ENCODE data around the gene RYR2. TPM values are rescaled to one million over a fixed set of nuclear protein-coding genes. Genes with fewer than 3 reads are reported as not detected.

RYR2 gene
- total RNA-seq, 6 experiments from 2014 or later: 0.05 to 0.17 TPM; not detected in 4

- H3K36me3 Mint-ChIP-seq (ENCODE audit: low read depth): no peaks in the 10 kb centered on the region
Measured at GRCh38 chr1:237050915-237051314, 8.9 kb downstream of the RYR2 start.

GRCh38 chr1:237054313-237054712, 12.3 kb downstream of the RYR2 start:
- H3K4me1 Mint-ChIP-seq (ENCODE audit: low read depth): no peaks in the 10 kb centered on the region
- TF ChIP-seq CTCF (IDR thresholded peaks at IDR 0.05): no peak
- H3K36me3 Mint-ChIP-seq (ENCODE audit: low read depth): no peaks in the 10 kb centered on the region
- DNase-seq: no peak
- H3K4me3 Mint-ChIP-seq: no peak overlapping the region
- H3K27ac Mint-ChIP-seq: no peak overlapping the region
- H3K9me3 Mint-ChIP-seq: peaks cover 48% of the 10 kb centered on the region
- peaks cover 2% of the 10 kb centered on the region; the same call in 1 of the 2 replicates for H3K27me3 Mint-ChIP-seq (ENCODE audit: insufficient read depth)

More at GRCh38 chr1:237050915-237051314, 8.9 kb downstream of the RYR2 start:
- Mint-ChIP-seq H3K9me3 (peaks cover 27% of the 10 kb centered on the region), H3K27ac (no peak overlapping the region), H3K27me3 (ENCODE audit: insufficient read depth) (peaks cover 2% of the 10 kb centered on the region; the same call in 1 of the 2 replicates), H3K4me3 (no peak overlapping the region), H3K4me1 (ENCODE audit: low read depth) (no peaks in the 10 kb centered on the region)
- TF ChIP-seq CTCF (IDR thresholded peaks at IDR 0.05): no peak
- no peak for DNase-seq

GRCh38 chr1:237058470-237058869, 16.5 kb downstream of the RYR2 start:
- TF ChIP-seq CTCF (IDR thresholded peaks at IDR 0.05): no peak
- H3K9me3 Mint-ChIP-seq: peaks cover 45% of the 10 kb centered on the region
- H3K36me3 Mint-ChIP-seq (ENCODE audit: low read depth): no peaks in the 10 kb centered on the region
- H3K4me1 Mint-ChIP-seq (ENCODE audit: low read depth): no peaks in the 10 kb centered on the region
- H3K27ac Mint-ChIP-seq: no peak overlapping the region
- no peak overlapping the region for H3K4me3 Mint-ChIP-seq
- no peaks in the 10 kb centered on the region for H3K27me3 Mint-ChIP-seq (ENCODE audit: insufficient read depth)
- DNase-seq: no peak

GRCh38 chr1:237059244-237059643, 17.3 kb downstream of the RYR2 start:
- no peak for TF ChIP-seq CTCF (IDR thresholded peaks at IDR 0.05)
- H3K36me3 Mint-ChIP-seq (ENCODE audit: low read depth): no peaks in the 10 kb centered on the region
- no peak overlapping the region for H3K4me3 Mint-ChIP-seq
- no peak overlapping the region for H3K27ac Mint-ChIP-seq
- no peak for DNase-seq
- peaks cover 42% of the 10 kb centered on the region for H3K9me3 Mint-ChIP-seq
- no peaks in the 10 kb centered on the region; the same call in 1 of the 2 replicates for H3K27me3 Mint-ChIP-seq (ENCODE audit: insufficient read depth)
- no peaks in the 10 kb centered on the region for H3K4me1 Mint-ChIP-seq (ENCODE audit: low read depth)

- Mint-ChIP-seq H3K36me3 (ENCODE audit: low read depth) (0 out of 2 replicates have a peak, but pooled peaks cover 4% of the 10 kb centered on the region), H3K4me3 (no peak overlapping the region), H3K4me1 (ENCODE audit: low read depth) (no peaks in the 10 kb centered on the region), H3K27ac (no peak overlapping the region), H3K27me3 (ENCODE audit: insufficient read depth) (no peaks in the 10 kb centered on the region; the same call in 1 of the 2 replicates), H3K9me3 (peaks cover 33% of the 10 kb centered on the region)
- no peak for TF ChIP-seq CTCF (IDR thresholded peaks at IDR 0.05)
- DNase-seq: no peak
Measured at GRCh38 chr1:237062976-237063375, 21.0 kb downstream of the RYR2 start.

- Mint-ChIP-seq H3K27ac (no peak overlapping the region), H3K4me3 (no peak overlapping the region), H3K36me3 (ENCODE audit: low read depth) (0 out of 2 replicates have a peak, but pooled peaks cover 4% of the 10 kb centered on the region), H3K27me3 (ENCODE audit: insufficient read depth) (no peaks in the 10 kb centered on the region; the same call in 1 of the 2 replicates), H3K4me1 (ENCODE audit: low read depth) (no peaks in the 10 kb centered on the region), H3K9me3 (peaks cover 34% of the 10 kb centered on the region)
- TF ChIP-seq CTCF (IDR thresholded peaks at IDR 0.05): no peak
- DNase-seq: no peak
Measured at GRCh38 chr1:237065903-237066302, 23.9 kb downstream of the RYR2 start.
